Prostate gland (tissue), 2 donors: ENCODE data around the gene NT5C3B. TPM values are rescaled to one million over a fixed set of nuclear protein-coding genes. Genes with fewer than 3 reads are reported as not detected.

Source experiments
- DNase-seq: peaks from one replicate; pipeline ENCODE4 v3.0.0-alpha.2; 2019; ENCODE audit warnings: low spot score
- H3K27ac ChIP-seq, 2 donors: fragments of 200-600 bp; sonication (generic); 2 replicates each; pipeline ENCODE4 v1.5.1; 2017 to 2019
- H3K27me3 ChIP-seq: fragments of 200-600 bp; sonication (generic); replicated peaks from 2 replicates; pipeline ENCODE4 v1.5.1; 2019; ENCODE audit not compliant: insufficient read depth
- H3K36me3 ChIP-seq, 2 donors: fragments of 200-600 bp; sonication (generic); 1 replicate in 1 of 2; 2 replicates in 1 of 2; pipeline versions ENCODE4 v1.5.1 to v1.8.1; 2017 to 2019
- H3K4me1 ChIP-seq: fragments of 200-600 bp; sonication (generic); replicated peaks from 2 replicates; pipeline ENCODE4 v1.5.1; 2019
- H3K4me3 ChIP-seq, 2 donors: fragments of 200-600 bp; sonication (generic); 2 replicates each; pipeline ENCODE4 v1.5.1; 2017 to 2019
- H3K9me3 ChIP-seq: fragments of 200-600 bp; sonication (generic); 2 replicates; pipeline ENCODE4 v1.5.1; 2017
- CTCF ChIP-seq, 4 experiments: fragments of 200-600 bp in 2 of 4; fragments of 450-650 bp in 2 of 4; sonication (generic) in 2 of 4; IDR thresholded peaks; 1 replicate in 3 of 4; 2 replicates in 1 of 4; pipeline ENCODE4 v1.5.1; 2016 to 2019; ENCODE audit warnings: antibody characterized with exemption in 4 of 4, mild to moderate bottlenecking in 2 of 4, moderate library complexity in 2 of 4
- POLR2A ChIP-seq: fragments of 450-650 bp; IDR thresholded peaks from one replicate; pipeline ENCODE4 v1.6.1; 2016; ENCODE audit warnings: antibody characterized with exemption, mild to moderate bottlenecking
- POLR2AphosphoS5 ChIP-seq: sonication (generic); formaldehyde crosslinking; IDR thresholded peaks from one replicate; pipeline ENCODE4 v1.6.1; 2017; ENCODE audit warnings: antibody characterized with exemption
- WGBS: methylation state at CpG from one replicate; pipeline ENCODE4 v1.1.5; 2018; 5-methylcytosine and 5-hydroxymethylcytosine counted together
- intact Hi-C: fragments of 100-400 bp; cut with DNase I; formaldehyde crosslinking; loops from one replicate; pipeline ENCODE4 v1.14.2; 2022
- total RNA-seq, 2 donors: library from RNA; depleted of rRNA; stranded (reverse); fragments of >200 nt; gene quantifications; one replicate each; pipeline ENCODE4 v1.1.0, GENCODE V29; 2016

Gene NT5C3B
- total RNA-seq, 2 donors from 2014 or later, result 53.9 to 67.2 TPM

GRCh38 chr17:41792845-41793783 lies 42.9 kb downstream of the NT5C3B start:
- Histone ChIP-seq H3K4me1 (no peaks in the 10 kb centered on the region), H3K9me3 (no peaks in the 10 kb centered on the region), H3K4me3 (no peak overlapping the region), H3K36me3 (no peaks in the 10 kb centered on the region), H3K27ac (peak overlapping the region; percentile 54 to 57), H3K27me3 (no peaks in the 10 kb centered on the region)
- 26% methylated on average over 22 of the region's 22 CpGs for WGBS
- DNase-seq, result peak; percentile 61
- intact Hi-C loops, result no loop called here
- TF ChIP-seq POLR2AphosphoS5, result peak; percentile 43
- TF ChIP-seq POLR2A, result peak; percentile 76
- no peak for TF ChIP-seq CTCF (IDR thresholded peaks at IDR 0.05)

- Histone ChIP-seq H3K27ac (peak overlapping the region; percentile 85), H3K9me3 (no peaks in the 10 kb centered on the region), H3K4me3 (no peak overlapping the region), H3K4me1 (peaks cover 9% of the 10 kb centered on the region), H3K36me3 (no peaks in the 10 kb centered on the region), H3K27me3 (no peaks in the 10 kb centered on the region)
- WGBS, result 21% methylated on average over 4 of the region's 4 CpGs
- intact Hi-C loops, result no loop called here
- DNase-seq, result no peak
- peak; percentile 85 for TF ChIP-seq POLR2A
- peak in 1 of 4 experiments; percentile 55 for TF ChIP-seq CTCF (IDR thresholded peaks at IDR 0.05)
- TF ChIP-seq POLR2AphosphoS5, result peak; percentile 99
Observed at GRCh38 chr17:41787021-41787418, 49.0 kb downstream of the NT5C3B start.

GRCh38 chr17:41786227-41787020 lies 49.6 kb downstream of the NT5C3B start, which contains the start of gene JUP:
JUP (minus strand) TSS chr17:41786711; CDS start chr17:41771854, 14,857 bp downstream.
- peak; percentile 100 for DNase-seq
- no peaks in the 10 kb centered on the region for H3K27me3 ChIP-seq
- peak; percentile 63 to 89 (median 74) for TF ChIP-seq CTCF (IDR thresholded peaks at IDR 0.05)
- TF ChIP-seq POLR2A, result peak; percentile 99
- TF ChIP-seq POLR2AphosphoS5, result no peak
- WGBS, result under 1% methylated on average over 77 of the region's 79 CpGs
- intact Hi-C loops, result no loop called here
- H3K4me3 ChIP-seq, result peak within 1 kb of the TSS; percentile 74 to 95
- H3K9me3 ChIP-seq, result no peaks in the 10 kb centered on the region
- no peaks in the 10 kb centered on the region for H3K36me3 ChIP-seq
- H3K27ac ChIP-seq, result peak within 1 kb of the TSS; percentile 96 to 99
- peaks cover 15% of the 10 kb centered on the region for H3K4me1 ChIP-seq

- Histone ChIP-seq H3K27me3 (no peaks in the 10 kb centered on the region), H3K9me3 (no peaks in the 10 kb centered on the region), H3K36me3 (no peaks in the 10 kb centered on the region), H3K4me3 (peak overlapping the region; percentile 74 to 95), H3K27ac (peak overlapping the region; percentile 96 to 99), H3K4me1 (peaks cover 16% of the 10 kb centered on the region)
- peak; percentile 68 for TF ChIP-seq POLR2AphosphoS5
- peak; percentile 73 for TF ChIP-seq POLR2A
- TF ChIP-seq CTCF (IDR thresholded peaks at IDR 0.05), result no peak
- DNase-seq, result peak; percentile 86
- intact Hi-C loops, result no loop called here
- 0% methylated on average over 22 of the region's 22 CpGs for WGBS
Observed at GRCh38 chr17:41785859-41786226, 50.2 kb downstream of the NT5C3B start.
